NB4 (cell line): ENCODE measurements around the gene ABCC11.

ENCODE experiments used
- CTCF ChIP-seq: IDR thresholded peaks from one replicate; pipeline ENCODE4 v1.5.1; 2012; ENCODE audit warnings: low read depth, low read length
- POLR2A ChIP-seq: IDR thresholded peaks from 2 replicates; pipeline ENCODE4 v1.6.1; 2011; ENCODE audit warnings: mild to moderate bottlenecking; ENCODE audit not compliant: insufficient read length; ENCODE audit errors: extremely low read depth

- no peak for TF ChIP-seq CTCF
- no peak for TF ChIP-seq POLR2A
These were observed 106.5 kb downstream of the ABCC11 start for GRCh38 chr16:48140821-48141220.
